ENCODE data around the gene TRPC6.

TRPC6 gene
- 0 to 0.18 (median 0) reads per million in 4 experiments for total RNA-seq

DNA sequence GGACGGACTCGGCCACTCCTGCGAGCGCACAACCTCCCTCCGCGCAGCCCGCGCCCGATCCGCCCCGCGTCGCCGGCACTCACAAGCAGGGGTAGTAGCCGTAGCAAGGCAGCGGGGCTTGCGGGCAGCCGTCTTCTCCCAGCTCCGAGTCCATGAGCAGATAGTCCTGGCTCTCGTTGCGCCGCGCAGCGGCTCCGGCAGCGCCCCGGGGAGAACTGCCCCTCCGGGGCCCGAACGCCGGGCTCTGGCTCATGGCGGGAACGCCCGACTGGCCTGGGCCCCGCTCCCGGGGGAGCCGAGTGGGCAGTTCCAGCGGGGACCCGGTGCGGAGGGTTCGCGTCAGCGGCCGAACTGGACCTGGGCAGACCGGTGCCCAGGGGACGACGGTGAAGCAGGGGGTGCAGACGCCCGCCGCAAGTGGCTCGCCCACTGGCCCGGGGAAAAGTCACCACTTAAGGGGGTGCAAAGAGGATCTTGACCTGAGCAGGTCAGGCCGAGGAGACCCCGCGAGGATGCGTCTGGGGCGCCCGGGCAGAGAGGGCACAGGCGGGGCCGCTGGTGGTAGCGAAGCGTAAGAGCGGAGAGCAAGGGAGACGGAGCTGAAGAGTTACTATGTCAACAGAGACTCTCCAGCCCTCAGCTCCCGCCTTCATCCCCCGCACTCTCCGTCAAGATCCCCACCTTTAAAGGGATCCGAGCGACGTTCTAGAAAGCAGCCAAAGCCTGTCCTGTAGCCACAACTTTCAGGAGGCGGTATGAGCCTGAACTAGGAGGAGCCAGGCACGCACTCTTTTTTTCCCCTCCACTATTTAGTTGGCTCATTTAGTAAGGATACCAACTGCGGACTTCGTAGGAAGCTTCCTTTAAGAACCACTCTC lies at the start of gene TRPC6:
TRPC6 (minus strand) TSS at position 757 of the 878 bp plus-strand sequence; CDS start at position 253, 504 bp downstream.
- DNase-seq, result no peak

DNA sequence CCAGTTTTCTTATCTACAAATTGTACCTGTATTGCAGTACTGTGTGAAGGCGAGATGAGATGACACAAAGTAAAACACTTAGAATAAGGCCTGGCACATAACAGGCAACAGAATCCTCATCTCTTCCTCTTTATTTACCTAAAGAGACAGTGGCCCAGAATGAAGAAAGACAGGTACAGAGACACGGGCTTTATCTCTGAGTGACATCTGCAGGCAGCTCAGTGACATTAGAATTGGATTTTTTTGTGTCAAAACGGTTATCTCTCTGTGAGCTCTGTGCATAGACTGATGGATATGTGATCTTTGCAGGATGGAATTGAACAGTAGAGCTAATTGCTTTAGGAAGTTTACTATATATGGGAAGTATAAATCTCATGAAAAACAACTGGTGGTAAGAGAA lies 36.2 kb upstream of the TRPC6 start:
- no peak for DNase-seq

DNA sequence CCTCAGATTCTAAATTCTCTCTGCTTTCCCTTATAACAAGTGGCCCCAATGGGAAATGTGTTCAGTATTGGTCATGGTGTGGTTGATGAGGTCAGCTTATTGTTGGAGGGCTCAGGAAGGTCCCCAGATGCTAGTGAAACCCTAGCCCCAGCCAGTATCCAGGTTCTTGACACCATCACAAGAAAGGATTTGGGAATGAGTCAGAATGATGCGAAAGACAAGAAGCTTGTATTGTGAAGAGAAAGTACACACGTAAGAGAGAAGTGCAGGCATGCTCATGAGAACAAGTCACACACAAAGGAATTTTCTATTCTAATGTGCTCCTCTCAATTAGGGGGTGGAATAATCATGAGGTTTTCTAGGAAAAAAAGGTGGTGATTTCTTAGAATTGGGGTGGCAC lies 34.9 kb upstream of the TRPC6 start:
- no peak for DNase-seq

GRCh38 chr11:101617735-101618332 lies 34.0 kb upstream of the TRPC6 start:
- DNase-seq, result no peak

DNA sequence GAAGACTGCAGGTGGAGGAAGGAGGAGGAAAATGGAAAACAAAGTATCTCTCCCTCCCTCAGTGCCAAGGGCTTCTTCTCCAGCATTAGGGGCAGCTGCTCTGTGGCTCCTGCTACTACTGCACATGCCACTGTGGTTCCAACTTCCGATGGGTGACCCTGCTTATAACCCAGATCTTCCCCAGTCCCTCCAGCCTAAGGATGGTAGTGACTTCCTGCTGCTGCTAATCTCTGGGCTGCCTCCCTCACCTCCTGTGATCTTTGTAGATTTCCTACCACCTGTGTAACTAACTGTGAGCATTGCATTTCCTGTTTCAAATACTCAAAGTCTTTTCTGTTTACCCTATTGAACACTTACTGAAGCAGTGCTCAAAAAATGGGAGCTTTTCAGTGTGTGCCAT lies 28.7 kb upstream of the TRPC6 start:
- DNase-seq, result no peak

- DNase-seq, result no peak
Observed at GRCh38 chr11:101600924-101601323, 17.1 kb upstream of the TRPC6 start.

- no peak for DNase-seq
Observed at GRCh38 chr11:101586965-101587364, 3.2 kb upstream of the TRPC6 start.

- DNase-seq, result no peak
Observed at GRCh38 chr11:101584655-101585054, 848 bp upstream of the TRPC6 start.

DNA sequence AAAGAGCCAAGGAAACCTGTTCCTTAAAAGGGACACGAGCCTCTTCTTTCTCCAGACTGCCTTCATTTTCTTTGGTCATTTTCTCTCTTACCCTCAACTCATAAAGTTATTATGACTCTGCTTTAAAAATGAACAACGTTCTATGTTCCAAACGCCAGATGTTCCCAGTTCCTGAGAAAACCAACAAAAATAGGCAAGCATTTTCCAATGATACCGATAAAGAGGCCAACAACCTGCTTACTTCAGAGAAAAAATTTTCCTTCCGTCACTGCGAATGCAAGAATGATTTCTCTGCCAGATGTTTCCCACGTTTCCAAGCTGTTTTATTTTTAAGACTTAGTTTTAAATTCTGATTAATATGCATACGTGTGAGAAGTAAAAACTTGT lies 315 bp upstream of the TRPC6 start:
- DNase-seq, result no peak

DNA sequence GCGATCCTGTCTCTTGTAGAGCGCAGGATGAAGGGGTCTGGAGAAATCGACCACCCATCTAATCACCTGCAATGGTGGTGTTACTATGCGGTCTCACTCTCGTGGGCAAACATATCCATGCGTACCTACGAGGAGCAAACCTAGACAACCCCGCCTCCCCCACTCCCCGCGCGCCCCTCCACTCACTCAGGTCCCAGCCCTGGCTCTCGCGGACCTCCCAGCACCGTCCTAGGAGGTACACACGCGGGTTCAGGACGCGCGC lies 887 bp downstream of the TRPC6 start:
- no peak for DNase-seq

DNA sequence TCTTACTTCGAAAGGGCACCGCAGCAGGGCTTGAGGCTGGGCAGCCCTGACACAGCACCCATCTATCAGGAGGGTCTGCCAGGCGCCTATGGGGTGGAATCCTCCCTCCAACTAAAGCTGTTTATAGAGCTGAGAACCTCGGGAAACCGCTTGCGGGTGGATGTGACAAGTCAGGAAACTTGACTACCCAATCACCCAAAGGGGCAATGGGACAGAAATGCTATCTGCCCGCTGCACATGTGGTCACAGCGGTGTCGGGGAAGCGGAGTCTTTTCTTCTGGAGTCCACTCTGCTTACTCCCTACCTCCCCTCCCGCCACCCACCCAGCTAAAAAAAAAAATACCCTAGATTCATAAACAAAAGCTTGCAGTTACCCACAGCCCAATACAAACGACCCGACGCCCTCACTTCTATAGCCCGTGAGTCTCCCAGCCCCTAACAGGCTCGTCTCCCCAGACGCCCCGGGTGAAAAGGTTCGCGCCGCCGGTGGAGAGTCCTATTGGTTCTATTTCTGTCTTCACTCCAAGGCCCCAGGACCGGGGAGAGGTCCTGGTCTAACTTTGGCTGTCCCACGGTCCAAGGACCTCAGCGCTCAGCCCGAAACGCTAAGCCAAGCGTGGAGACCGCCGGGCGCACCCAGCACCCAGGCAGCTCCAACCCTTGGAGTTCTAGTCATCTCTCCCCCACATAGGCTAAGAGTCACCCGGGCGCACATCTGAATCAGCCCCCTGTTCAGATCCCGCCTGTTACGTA lies 1.4 kb downstream of the TRPC6 start:
- no peak for DNase-seq

GRCh38 chr11:101577461-101577860 lies 6.3 kb downstream of the TRPC6 start:
- DNase-seq, result no peak

DNA sequence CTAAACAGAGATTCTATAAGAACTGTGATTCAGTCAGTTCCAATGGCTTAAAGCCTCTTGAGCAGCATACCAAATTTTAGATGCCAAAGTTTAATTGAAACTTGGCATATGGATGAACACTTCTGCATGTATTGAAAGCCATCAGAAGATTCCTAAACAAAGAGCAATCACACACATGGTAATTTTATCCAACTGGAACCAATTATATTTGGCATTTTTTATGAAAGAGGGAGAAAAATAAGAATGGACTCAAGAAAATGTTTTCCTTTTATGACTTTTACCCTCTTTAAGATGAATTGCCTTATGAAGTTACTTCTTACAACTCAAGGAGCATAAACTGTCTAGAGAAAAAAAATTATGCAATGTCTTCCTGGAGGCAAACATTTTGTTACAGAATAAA lies 7.4 kb downstream of the TRPC6 start:
- DNase-seq, result no peak

DNA sequence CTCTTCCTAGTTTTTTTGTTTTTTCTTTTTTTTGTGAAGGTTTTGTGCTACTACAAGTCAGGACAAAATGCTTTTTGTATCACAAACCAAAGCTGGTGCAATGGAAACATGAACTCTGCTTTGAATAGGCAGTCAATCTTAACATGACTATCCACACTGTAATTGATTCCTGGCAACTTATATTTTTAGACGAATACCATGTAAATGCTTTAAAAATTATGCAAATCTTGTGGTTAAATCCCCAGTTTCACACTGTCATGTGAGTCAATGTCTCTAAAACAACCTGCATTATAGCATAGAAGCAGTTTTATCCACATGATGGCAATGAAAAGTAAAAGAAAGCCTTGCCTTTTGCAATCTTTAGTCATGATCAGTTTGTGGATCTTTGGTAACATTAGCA lies 8.9 kb downstream of the TRPC6 start:
- no peak for DNase-seq

- no peak for DNase-seq
Observed at GRCh38 chr11:101567071-101567470, 16.7 kb downstream of the TRPC6 start.

- no peak for DNase-seq
Observed at GRCh38 chr11:101566626-101567025, 17.2 kb downstream of the TRPC6 start.

DNA sequence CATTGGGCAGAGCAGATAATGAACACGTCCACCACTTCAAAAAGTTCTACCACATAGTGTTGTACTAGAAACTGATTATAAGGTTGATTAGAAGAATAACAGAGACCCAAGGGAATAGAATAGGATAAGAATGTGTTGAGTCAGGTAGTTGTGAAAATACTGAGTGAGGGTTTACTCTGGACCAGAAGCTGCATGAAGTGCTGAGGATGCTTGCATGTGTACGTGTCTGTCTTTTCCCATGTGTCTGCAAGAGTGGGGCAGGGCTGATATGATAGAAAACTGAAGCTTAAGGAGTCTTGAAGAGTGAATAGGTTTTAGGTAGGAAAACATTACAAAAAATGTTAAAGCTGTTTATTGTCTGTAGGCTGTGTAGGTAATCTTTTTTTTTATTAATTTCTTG lies 20.6 kb downstream of the TRPC6 start:
- DNase-seq, result no peak

DNA sequence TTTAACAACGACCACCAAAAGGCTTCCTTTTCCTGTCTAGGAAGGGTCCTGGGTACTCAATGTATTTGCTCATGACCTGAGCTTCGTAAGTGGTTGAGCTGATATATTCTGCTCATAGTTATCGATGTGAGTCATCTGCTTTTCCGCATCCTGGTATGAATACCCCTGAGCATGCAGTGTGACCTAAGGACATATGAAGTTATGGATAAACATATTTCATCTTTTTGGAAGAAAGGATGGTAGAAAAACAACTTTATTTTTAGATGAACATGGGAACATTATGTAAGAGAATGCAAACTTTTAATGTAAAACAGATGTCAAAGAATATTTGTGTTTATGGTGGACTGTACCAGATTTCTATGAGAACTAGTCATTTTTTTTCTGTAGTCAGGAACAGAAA lies 28.4 kb downstream of the TRPC6 start:
- no peak for DNase-seq

DNA sequence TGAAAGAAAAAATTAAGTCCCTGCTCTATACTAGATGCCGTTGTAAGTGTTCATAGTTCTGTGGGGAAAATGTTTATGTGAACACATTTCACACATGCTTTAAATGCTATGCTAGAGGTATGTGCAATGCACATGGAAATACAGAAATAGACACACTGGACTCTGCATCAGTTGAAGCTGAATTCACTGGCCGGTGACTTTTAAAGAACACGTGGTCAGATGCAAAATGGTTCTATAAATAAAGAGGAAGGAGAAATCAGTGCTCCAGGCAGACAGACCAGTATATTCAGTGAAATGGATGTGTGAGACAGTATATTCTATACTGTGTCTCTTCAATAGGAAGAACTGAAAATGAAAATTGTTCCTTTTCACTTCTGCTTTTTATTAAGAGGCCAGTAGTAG lies 29.9 kb downstream of the TRPC6 start:
- DNase-seq, result no peak

GRCh38 chr11:101552888-101553287 lies 30.9 kb downstream of the TRPC6 start:
- DNase-seq, result no peak

GRCh38 chr11:101528541-101528940 lies 55.3 kb downstream of the TRPC6 start:
- no peak for DNase-seq

DNA sequence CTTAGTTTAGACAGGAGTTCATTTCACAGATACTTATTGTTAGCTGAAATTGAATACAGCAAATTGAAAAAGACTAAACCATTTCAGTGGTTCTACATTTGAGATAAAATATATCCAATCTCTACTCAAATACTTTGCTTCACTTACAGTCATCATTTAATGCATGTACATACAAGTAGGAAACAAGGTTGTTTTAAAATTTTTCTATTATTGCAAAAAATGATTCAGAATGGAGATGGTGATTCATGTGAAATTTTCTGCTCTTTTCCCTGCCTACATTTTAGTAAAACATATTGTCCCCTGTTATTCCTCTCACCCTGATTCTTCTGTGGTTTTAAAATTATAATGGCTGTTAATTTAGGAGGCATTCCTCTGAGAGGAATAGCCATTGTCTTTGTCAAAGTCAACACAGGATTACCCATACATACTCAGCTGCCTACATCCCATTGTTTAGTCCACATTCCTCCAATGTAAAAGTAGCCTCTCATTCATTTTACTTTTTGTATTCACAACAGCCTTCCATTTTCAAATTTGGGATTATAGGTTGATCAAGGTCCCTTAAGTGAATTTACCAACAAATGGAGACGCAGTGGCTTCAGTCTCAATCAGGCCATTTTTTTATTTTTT lies 60.1 kb downstream of the TRPC6 start:
- DNase-seq, result no peak

GRCh38 chr11:101523193-101523592 lies 60.6 kb downstream of the TRPC6 start:
- no peak for DNase-seq

DNA sequence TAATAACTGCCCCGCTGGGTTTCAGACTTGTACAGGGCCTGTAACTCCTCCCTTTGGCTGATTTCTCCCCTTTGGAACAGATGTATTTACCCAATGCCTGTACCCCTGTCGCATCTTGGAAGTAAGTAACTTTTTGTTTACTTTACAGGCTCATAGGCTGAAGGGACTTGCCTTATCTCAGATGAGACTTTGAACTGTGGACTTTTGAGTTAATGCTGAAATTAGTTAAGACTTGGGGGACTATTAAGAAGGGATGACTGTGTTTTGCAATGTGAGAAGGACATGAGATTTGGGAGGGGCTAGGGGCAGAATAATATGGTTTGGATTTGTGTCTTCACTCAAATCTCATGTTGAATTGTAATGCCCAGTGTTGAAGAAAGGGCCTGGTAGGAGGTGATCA lies 62.0 kb downstream of the TRPC6 start:
- no peak for DNase-seq

All from effector CD8-positive, alpha-beta T cell (primary cell).